A549 (cell line): ENCODE results near the gene KLF9.

Experiments
- BHLHE40 ChIP-seq: IDR thresholded peaks from 2 replicates; pipeline ENCODE4 v1.6.1; 2012; ENCODE audit warnings: low read depth, low read length, inconsistent platforms
- FOSL2 ChIP-seq, 2 experiments: fragments of 450-650 bp in 1 of 2; fragments of >200 bp in 1 of 2; sonication (Bioruptor Twin) in 1 of 2; formaldehyde crosslinking; IDR thresholded peaks; 2 replicates each; pipeline versions ENCODE4 v1.5.0 to v1.6.1; 2016 to 2020; ENCODE audit warnings: mild to moderate bottlenecking in 1 of 2, moderate library complexity in 1 of 2
- JUNB ChIP-seq: fragments of >200 bp; sonication (Bioruptor Twin); formaldehyde crosslinking; IDR thresholded peaks from 2 replicates; pipeline ENCODE4 v1.6.1; 2016
- RAD21 ChIP-seq, 2 experiments: fragments of >200 bp in 1 of 2; sonication (Bioruptor Twin) in 1 of 2; formaldehyde crosslinking in 1 of 2; IDR thresholded peaks in 1 of 2; conservative IDR thresholded peaks in 1 of 2; 2 replicates in 1 of 2; 3 replicates in 1 of 2; pipeline ENCODE4 v1.6.1; 2012 to 2018; ENCODE audit warnings: inconsistent platforms in 1 of 2
- TP53 ChIP-seq: fragments of 250-450 bp; sonication (Bioruptor Pico); IDR thresholded peaks from 2 replicates; pipeline ENCODE4 v1.5.0; 2021; ENCODE audit warnings: mild to moderate bottlenecking, moderate library complexity
- TF ChIP-seq, protein P1 (sequence below): fragments of >200 bp; sonication (Bioruptor Twin); formaldehyde crosslinking; IDR thresholded peaks from 3 replicates; pipeline ENCODE4 v1.5.1; 2016
- TF ChIP-seq, protein P2 (sequence below): IDR thresholded peaks from 2 replicates; pipeline ENCODE4 v1.6.1; 2012
- TF ChIP-seq, protein P3 (sequence below): fragments of 150-350 bp; IDR thresholded peaks from 2 replicates; pipeline ENCODE4 v1.6.1; 2014; ENCODE audit warnings: low read depth, mild to moderate bottlenecking, low read length
- TF ChIP-seq, protein P4 (sequence below): fragments of 450-650 bp; IDR thresholded peaks from 2 replicates; pipeline ENCODE4 v1.6.1; 2014; ENCODE audit warnings: antibody characterized with exemption
- TF ChIP-seq, protein P5 (sequence below): fragments of 200-600 bp; sonication (generic); IDR thresholded peaks from 2 replicates; pipeline ENCODE4 v1.6.1; 2016; ENCODE audit warnings: antibody characterized with exemption, mild to moderate bottlenecking, moderate library complexity

DNA sequence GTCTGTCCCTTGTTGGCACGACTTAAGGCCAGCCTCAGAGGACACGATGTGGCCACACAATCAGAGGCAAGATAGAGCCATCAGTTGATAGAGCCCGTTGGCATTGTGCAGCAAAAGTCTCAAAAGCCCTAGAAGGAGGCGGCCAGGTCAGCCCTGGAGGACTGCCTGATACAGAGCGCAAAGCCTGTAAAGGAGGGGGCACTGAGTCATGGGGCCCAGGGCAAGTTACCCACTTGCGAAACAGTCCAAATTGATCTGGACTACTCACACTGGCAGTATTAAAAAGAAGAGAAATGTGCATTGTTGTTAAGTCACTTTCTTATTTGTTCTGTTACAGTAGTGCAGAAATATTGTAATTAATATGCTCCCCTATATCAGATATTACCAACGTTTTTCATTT is 51.5 kb downstream of the KLF9 start:
- TF ChIP-seq, protein P1, sequence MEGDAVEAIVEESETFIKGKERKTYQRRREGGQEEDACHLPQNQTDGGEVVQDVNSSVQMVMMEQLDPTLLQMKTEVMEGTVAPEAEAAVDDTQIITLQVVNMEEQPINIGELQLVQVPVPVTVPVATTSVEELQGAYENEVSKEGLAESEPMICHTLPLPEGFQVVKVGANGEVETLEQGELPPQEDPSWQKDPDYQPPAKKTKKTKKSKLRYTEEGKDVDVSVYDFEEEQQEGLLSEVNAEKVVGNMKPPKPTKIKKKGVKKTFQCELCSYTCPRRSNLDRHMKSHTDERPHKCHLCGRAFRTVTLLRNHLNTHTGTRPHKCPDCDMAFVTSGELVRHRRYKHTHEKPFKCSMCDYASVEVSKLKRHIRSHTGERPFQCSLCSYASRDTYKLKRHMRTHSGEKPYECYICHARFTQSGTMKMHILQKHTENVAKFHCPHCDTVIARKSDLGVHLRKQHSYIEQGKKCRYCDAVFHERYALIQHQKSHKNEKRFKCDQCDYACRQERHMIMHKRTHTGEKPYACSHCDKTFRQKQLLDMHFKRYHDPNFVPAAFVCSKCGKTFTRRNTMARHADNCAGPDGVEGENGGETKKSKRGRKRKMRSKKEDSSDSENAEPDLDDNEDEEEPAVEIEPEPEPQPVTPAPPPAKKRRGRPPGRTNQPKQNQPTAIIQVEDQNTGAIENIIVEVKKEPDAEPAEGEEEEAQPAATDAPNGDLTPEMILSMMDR: no peak
- TF ChIP-seq FOSL2 (IDR thresholded peaks at IDR 0.05) (no peak), FOSL2 (CRISPR knock-in tag; IDR thresholded peaks at IDR 0.05) (no peak), BHLHE40 (no peak), RAD21 (conservative IDR thresholded peaks at IDR 0.05 in 1 of 2, IDR thresholded peaks at IDR 0.05 in 1 of 2) (no peak), JUNB (no peak), TP53 (no peak)
- TF ChIP-seq, protein P2, sequence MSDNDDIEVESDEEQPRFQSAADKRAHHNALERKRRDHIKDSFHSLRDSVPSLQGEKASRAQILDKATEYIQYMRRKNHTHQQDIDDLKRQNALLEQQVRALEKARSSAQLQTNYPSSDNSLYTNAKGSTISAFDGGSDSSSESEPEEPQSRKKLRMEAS: no peak
- TF ChIP-seq, protein P3, sequence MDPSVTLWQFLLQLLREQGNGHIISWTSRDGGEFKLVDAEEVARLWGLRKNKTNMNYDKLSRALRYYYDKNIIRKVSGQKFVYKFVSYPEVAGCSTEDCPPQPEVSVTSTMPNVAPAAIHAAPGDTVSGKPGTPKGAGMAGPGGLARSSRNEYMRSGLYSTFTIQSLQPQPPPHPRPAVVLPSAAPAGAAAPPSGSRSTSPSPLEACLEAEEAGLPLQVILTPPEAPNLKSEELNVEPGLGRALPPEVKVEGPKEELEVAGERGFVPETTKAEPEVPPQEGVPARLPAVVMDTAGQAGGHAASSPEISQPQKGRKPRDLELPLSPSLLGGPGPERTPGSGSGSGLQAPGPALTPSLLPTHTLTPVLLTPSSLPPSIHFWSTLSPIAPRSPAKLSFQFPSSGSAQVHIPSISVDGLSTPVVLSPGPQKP: no peak
- TF ChIP-seq, protein P4, sequence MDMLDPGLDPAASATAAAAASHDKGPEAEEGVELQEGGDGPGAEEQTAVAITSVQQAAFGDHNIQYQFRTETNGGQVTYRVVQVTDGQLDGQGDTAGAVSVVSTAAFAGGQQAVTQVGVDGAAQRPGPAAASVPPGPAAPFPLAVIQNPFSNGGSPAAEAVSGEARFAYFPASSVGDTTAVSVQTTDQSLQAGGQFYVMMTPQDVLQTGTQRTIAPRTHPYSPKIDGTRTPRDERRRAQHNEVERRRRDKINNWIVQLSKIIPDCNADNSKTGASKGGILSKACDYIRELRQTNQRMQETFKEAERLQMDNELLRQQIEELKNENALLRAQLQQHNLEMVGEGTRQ: no peak
- TF ChIP-seq, protein P5, sequence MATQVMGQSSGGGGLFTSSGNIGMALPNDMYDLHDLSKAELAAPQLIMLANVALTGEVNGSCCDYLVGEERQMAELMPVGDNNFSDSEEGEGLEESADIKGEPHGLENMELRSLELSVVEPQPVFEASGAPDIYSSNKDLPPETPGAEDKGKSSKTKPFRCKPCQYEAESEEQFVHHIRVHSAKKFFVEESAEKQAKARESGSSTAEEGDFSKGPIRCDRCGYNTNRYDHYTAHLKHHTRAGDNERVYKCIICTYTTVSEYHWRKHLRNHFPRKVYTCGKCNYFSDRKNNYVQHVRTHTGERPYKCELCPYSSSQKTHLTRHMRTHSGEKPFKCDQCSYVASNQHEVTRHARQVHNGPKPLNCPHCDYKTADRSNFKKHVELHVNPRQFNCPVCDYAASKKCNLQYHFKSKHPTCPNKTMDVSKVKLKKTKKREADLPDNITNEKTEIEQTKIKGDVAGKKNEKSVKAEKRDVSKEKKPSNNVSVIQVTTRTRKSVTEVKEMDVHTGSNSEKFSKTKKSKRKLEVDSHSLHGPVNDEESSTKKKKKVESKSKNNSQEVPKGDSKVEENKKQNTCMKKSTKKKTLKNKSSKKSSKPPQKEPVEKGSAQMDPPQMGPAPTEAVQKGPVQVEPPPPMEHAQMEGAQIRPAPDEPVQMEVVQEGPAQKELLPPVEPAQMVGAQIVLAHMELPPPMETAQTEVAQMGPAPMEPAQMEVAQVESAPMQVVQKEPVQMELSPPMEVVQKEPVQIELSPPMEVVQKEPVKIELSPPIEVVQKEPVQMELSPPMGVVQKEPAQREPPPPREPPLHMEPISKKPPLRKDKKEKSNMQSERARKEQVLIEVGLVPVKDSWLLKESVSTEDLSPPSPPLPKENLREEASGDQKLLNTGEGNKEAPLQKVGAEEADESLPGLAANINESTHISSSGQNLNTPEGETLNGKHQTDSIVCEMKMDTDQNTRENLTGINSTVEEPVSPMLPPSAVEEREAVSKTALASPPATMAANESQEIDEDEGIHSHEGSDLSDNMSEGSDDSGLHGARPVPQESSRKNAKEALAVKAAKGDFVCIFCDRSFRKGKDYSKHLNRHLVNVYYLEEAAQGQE: no peak
